ENCODE results near the gene FNDC3A. TPM values are rescaled to one million over a fixed set of nuclear protein-coding genes. Genes with fewer than 3 reads are reported as not detected.

Gene FNDC3A
- total RNA-seq, 1 donor from 2014 or later: 69.3 TPM

DNA sequence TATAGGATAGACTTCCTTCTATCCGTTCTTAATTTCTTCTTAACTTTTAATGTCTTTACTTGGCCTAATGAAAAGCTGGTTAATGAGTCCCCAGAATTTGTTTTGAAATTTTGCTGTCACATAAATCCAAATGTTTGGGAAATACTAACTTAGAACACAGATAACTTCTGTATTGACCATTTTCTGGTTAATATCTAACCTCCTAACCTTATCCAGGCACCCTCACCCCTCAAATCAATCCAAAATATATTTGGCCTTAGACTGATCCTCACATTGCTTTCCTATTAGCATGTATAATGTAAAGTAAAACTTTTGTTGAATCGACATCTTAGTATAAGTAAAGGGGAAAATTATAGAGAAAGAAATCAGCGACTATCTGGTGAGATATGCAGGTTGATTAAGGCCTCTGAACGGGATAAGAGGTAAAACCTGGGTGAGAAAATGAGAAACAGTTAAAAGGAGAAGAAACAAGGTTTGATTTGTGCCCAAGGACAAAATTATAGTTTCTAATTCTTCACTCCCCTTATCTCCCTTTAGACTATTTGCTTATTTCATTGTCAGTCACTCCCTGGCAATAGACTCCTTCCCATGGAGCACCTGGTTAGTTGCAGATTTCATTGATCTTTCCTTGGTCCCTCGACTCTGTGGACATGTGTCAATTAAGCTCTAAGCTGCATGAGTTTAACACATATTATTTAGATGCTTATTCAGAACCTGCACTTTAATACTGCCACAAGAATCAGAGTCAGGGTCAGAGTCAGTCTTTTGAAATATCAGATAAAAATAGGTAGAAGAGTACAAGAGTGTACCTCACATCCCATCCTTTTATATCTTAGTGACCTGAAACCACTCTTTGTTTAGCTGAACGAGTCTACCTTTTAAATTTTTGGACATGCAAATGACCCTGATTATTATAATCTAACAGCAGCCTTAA, 125.2 kb downstream of the FNDC3A start:
- no peak for DNase-seq (ENCODE audit: low spot score)
- Histone ChIP-seq H3K4me3 (no peak overlapping the region), H4K20me1 (ENCODE audit: low read depth) (no peaks in the 10 kb centered on the region), H3K4me1 (no peaks in the 10 kb centered on the region), H3K9ac (no peak overlapping the region), H3K36me3 (no peaks in the 10 kb centered on the region), H3K27ac (no peak overlapping the region), H3K4me2 (no peak overlapping the region), H2AFZ (replicated peaks) (no peak overlapping the region), H3K79me2 (ENCODE audit: low read depth) (no peaks in the 10 kb centered on the region), H3K27me3 (no peaks in the 10 kb centered on the region), H3F3A (ENCODE audit: low read depth) (no peaks in the 10 kb centered on the region), H3K9me3 (ENCODE audit: low read depth) (no peaks in the 10 kb centered on the region)
- no peaks in the 10 kb centered on the region for H3K4me1 Mint-ChIP-seq
- H3K27ac Mint-ChIP-seq: no peak overlapping the region
- no peak overlapping the region for H3K4me3 Mint-ChIP-seq
- H3K36me3 Mint-ChIP-seq: no peaks in the 10 kb centered on the region
- TF ChIP-seq, protein P1, sequence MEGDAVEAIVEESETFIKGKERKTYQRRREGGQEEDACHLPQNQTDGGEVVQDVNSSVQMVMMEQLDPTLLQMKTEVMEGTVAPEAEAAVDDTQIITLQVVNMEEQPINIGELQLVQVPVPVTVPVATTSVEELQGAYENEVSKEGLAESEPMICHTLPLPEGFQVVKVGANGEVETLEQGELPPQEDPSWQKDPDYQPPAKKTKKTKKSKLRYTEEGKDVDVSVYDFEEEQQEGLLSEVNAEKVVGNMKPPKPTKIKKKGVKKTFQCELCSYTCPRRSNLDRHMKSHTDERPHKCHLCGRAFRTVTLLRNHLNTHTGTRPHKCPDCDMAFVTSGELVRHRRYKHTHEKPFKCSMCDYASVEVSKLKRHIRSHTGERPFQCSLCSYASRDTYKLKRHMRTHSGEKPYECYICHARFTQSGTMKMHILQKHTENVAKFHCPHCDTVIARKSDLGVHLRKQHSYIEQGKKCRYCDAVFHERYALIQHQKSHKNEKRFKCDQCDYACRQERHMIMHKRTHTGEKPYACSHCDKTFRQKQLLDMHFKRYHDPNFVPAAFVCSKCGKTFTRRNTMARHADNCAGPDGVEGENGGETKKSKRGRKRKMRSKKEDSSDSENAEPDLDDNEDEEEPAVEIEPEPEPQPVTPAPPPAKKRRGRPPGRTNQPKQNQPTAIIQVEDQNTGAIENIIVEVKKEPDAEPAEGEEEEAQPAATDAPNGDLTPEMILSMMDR (IDR thresholded peaks at IDR 0.05): no peak
- TF ChIP-seq EZH2 (IDR thresholded peaks at IDR 0.05): no peak
- H3K27me3 Mint-ChIP-seq (ENCODE audit: insufficient read depth, low read depth): no peaks in the 10 kb centered on the region
- no peaks in the 10 kb centered on the region for H3K9me3 Mint-ChIP-seq

DNA sequence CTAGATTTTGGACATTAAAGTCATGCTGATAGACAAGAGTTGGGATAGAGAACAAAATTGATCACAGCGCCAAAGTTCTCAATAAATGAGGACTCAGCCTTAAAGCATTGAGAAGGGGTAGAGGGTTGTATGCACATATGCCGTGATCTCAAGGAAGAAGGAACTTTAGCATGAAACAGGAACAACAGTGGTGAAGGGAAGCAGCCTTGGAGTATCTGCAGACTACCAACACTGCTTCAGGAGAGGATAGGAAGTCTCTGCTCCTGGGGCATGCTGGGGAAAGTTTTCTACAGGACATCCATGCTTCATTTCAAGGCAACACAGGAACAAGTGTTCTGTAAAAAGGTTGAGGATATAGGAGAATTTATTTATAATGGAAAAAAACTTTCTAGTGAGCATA, 132.5 kb downstream of the FNDC3A start:
- no peak overlapping the region for H2AFZ ChIP-seq (replicated peaks)
- Mint-ChIP-seq H3K4me1 (peaks cover 7% of the 10 kb centered on the region), H3K4me3 (no peak overlapping the region), H3K9me3 (no peaks in the 10 kb centered on the region), H3K27me3 (ENCODE audit: insufficient read depth, low read depth) (no peaks in the 10 kb centered on the region), H3K27ac (no peak overlapping the region), H3K36me3 (no peaks in the 10 kb centered on the region)
- DNase-seq (ENCODE audit: low spot score): no peak
- H3K4me1 ChIP-seq: peaks cover 21% of the 10 kb centered on the region
- no peak overlapping the region for H3K4me3 ChIP-seq
- H3K27me3 ChIP-seq: no peaks in the 10 kb centered on the region
- H3K27ac ChIP-seq: no peak overlapping the region
- H3K9me3 ChIP-seq (ENCODE audit: low read depth): no peaks in the 10 kb centered on the region
- no peaks in the 10 kb centered on the region for H3K36me3 ChIP-seq
- peaks cover 36% of the 10 kb centered on the region for H3K79me2 ChIP-seq (ENCODE audit: low read depth)
- TF ChIP-seq EZH2phosphoT487 (IDR thresholded peaks at IDR 0.05): no peak
- TF ChIP-seq, protein P1 (IDR thresholded peaks at IDR 0.05): no peak
- no peak for TF ChIP-seq EZH2 (IDR thresholded peaks at IDR 0.05)
- no peak overlapping the region for H3K4me2 ChIP-seq
- peaks cover 23% of the 10 kb centered on the region for H3F3A ChIP-seq (ENCODE audit: low read depth)
- H3K9ac ChIP-seq: no peak overlapping the region
- H4K20me1 ChIP-seq (ENCODE audit: low read depth): no peaks in the 10 kb centered on the region

DNA sequence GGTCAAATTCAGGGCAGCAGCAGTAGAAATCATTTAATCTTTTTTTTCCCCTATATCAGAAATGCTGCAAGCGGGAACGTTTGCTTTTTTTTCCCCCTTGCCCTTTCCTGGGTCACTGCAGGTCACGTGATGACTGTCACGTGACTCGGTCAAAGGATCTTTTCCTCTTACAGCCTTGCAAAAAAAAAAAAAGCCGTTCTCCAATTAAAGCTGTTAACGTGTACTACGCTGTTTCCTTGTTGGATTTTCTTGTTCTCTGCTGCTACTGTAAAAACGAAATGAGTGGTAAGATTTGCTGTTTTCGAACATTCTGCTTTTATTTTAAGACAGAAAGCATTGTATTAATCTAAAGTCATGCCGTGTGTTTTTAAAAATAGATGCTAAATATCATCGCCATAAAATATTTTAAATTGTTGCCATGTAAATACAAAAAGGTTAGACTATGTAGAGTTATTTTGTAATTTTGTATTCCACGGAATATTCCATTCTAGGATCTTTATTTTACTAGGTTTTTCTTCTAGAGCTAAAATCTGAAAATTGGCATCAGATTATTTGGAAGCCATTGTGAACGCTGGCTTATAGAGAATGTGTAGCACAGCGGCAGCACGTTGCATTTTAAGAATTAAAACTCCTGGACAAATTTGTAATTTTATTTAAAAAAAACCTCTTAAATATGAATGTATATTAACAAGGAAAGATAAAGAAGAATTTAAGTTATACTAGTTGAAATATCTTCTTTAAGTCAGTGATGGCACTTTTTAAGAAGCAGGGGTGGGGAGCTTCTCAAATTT, 134.6 kb downstream of the FNDC3A start:
- TF ChIP-seq, protein P1 (IDR thresholded peaks at IDR 0.05): no peak
- TF ChIP-seq EZH2phosphoT487 (IDR thresholded peaks at IDR 0.05): peak; percentile 35
- peaks cover 3% of the 10 kb centered on the region for H3K36me3 Mint-ChIP-seq
- Histone ChIP-seq H3K27me3 (no peaks in the 10 kb centered on the region), H3K4me1 (peaks cover 36% of the 10 kb centered on the region), H4K20me1 (ENCODE audit: low read depth) (no peaks in the 10 kb centered on the region), H3F3A (ENCODE audit: low read depth) (peaks cover 28% of the 10 kb centered on the region), H3K79me2 (ENCODE audit: low read depth) (peaks cover 57% of the 10 kb centered on the region), H2AFZ (replicated peaks) (peak overlapping the region; percentile 98), H3K9me3 (ENCODE audit: low read depth) (no peaks in the 10 kb centered on the region), H3K36me3 (peaks cover 7% of the 10 kb centered on the region), H3K4me2 (peak overlapping the region; percentile 91), H3K27ac (peak overlapping the region; percentile 54), H3K4me3 (peak overlapping the region; percentile 98), H3K9ac (peak overlapping the region; percentile 82)
- H3K4me3 Mint-ChIP-seq: peak overlapping the region; percentile 92
- H3K9me3 Mint-ChIP-seq: no peaks in the 10 kb centered on the region
- H3K27me3 Mint-ChIP-seq (ENCODE audit: insufficient read depth, low read depth): no peaks in the 10 kb centered on the region
- peaks cover 17% of the 10 kb centered on the region for H3K4me1 Mint-ChIP-seq
- peak overlapping the region; percentile 51 for H3K27ac Mint-ChIP-seq
- peak; percentile 95 for DNase-seq (ENCODE audit: low spot score)

All from neural progenitor cell (in vitro differentiated cells).